GM19043 (cell line): Measurements from ENCODE around the gene CBX5.
"Not testable (repeated sequence)": the region's sequence is repeated elsewhere in the genome, so short reads cannot be mapped to it uniquely, and the experiment has no call there.

Experiments used
- ATAC-seq: cut with Tn5 transposase; IDR thresholded peaks from one replicate; pipeline ENCODE4 v1.9.1; 2021; ENCODE audit warnings: low read depth; ENCODE audit not compliant: unreplicated experiment

The CBX5 gene

GRCh38 chr12:54204316-54204715, 75.6 kb downstream of the CBX5 start:
- ATAC-seq: no peak

- ATAC-seq: peak; percentile 53
These were observed 78.7 kb downstream of the CBX5 start for GRCh38 chr12:54201001-54201794.

- ATAC-seq: no peak
These were observed 79.5 kb downstream of the CBX5 start for GRCh38 chr12:54200412-54200811.

GRCh38 chr12:54199917-54200316, 80.0 kb downstream of the CBX5 start:
- ATAC-seq: no peak

- no peak for ATAC-seq
These were observed 80.9 kb downstream of the CBX5 start for GRCh38 chr12:54199034-54199433.

- ATAC-seq: no peak
These were observed 82.5 kb downstream of the CBX5 start for GRCh38 chr12:54197431-54197909.

GRCh38 chr12:54197010-54197409, 82.9 kb downstream of the CBX5 start:
- no peak for ATAC-seq

GRCh38 chr12:54196396-54196795, 83.5 kb downstream of the CBX5 start:
- ATAC-seq: no peak

- ATAC-seq: no peak
These were observed 84.1 kb downstream of the CBX5 start for GRCh38 chr12:54195737-54196347.

- no peak for ATAC-seq
These were observed 84.7 kb downstream of the CBX5 start for GRCh38 chr12:54195080-54195736.

GRCh38 chr12:54194611-54195010, 85.3 kb downstream of the CBX5 start:
- not testable (repeated sequence) for ATAC-seq

- no peak for ATAC-seq
These were observed 86.5 kb downstream of the CBX5 start for GRCh38 chr12:54193434-54193833.

GRCh38 chr12:54191550-54192022, 88.3 kb downstream of the CBX5 start:
- no peak for ATAC-seq

GRCh38 chr12:54191126-54191525, 88.8 kb downstream of the CBX5 start:
- ATAC-seq: no peak

GRCh38 chr12:54189198-54189539, 90.8 kb downstream of the CBX5 start:
- ATAC-seq: peak; percentile 11

GRCh38 chr12:54187075-54187474, 92.8 kb downstream of the CBX5 start:
- no peak for ATAC-seq

GRCh38 chr12:54185919-54186318, 94.0 kb downstream of the CBX5 start:
- no peak for ATAC-seq

GRCh38 chr12:54185297-54185696, 94.6 kb downstream of the CBX5 start:
- not testable (repeated sequence) for ATAC-seq

- ATAC-seq: no peak
These were observed 95.7 kb downstream of the CBX5 start for GRCh38 chr12:54184024-54184805.

- ATAC-seq: no peak
These were observed 96.9 kb downstream of the CBX5 start for GRCh38 chr12:54182981-54183380.

GRCh38 chr12:54182086-54182485, 97.8 kb downstream of the CBX5 start:
- no peak for ATAC-seq
